Measurements from ENCODE around the gene TCF4.

Gene TCF4

GRCh38 chr18:55307505-55307904 lies 280.5 kb downstream of the TCF4 start:
- peak overlapping the region; percentile 41; the same call in 1 of the 2 replicates for H3K4me3 ChIP-seq (ENCODE audit: low read depth, low read length)
- no peak for DNase-seq (ENCODE audit: low read depth)
- no peak for TF ChIP-seq CTCF (IDR thresholded peaks at IDR 0.05; ENCODE audit: low read depth, low read length, missing control alignments)

- no peak for DNase-seq (ENCODE audit: low read depth)
- no peak overlapping the region; the same call in 1 of the 2 replicates for H3K4me3 ChIP-seq (ENCODE audit: low read depth, low read length)
- no peak for TF ChIP-seq CTCF (IDR thresholded peaks at IDR 0.05; ENCODE audit: low read depth, low read length, missing control alignments)
These were observed 281.5 kb downstream of the TCF4 start for GRCh38 chr18:55306359-55307024.

- no peak overlapping the region for H3K4me3 ChIP-seq (ENCODE audit: low read depth, low read length)
- TF ChIP-seq CTCF (IDR thresholded peaks at IDR 0.05; ENCODE audit: low read depth, low read length, missing control alignments), result no peak
These were observed 285.7 kb downstream of the TCF4 start for GRCh38 chr18:55302167-55302833.

GRCh38 chr18:55301824-55302166 lies 286.2 kb downstream of the TCF4 start:
- DNase-seq (ENCODE audit: low read depth), result no peak
- no peak overlapping the region for H3K4me3 ChIP-seq (ENCODE audit: low read depth, low read length)
- TF ChIP-seq CTCF (IDR thresholded peaks at IDR 0.05; ENCODE audit: low read depth, low read length, missing control alignments), result no peak

More at GRCh38 chr18:55302167-55302833, 285.7 kb downstream of the TCF4 start:
- DNase-seq (ENCODE audit: low read depth), result no peak

GRCh38 chr18:55300936-55301531 lies 287.0 kb downstream of the TCF4 start:
- H3K4me3 ChIP-seq (ENCODE audit: low read depth, low read length), result no peak overlapping the region
- no peak for DNase-seq (ENCODE audit: low read depth)
- no peak for TF ChIP-seq CTCF (IDR thresholded peaks at IDR 0.05; ENCODE audit: low read depth, low read length, missing control alignments)

- H3K4me3 ChIP-seq (ENCODE audit: low read depth, low read length), result no peak overlapping the region
- no peak for DNase-seq (ENCODE audit: low read depth)
- no peak for TF ChIP-seq CTCF (IDR thresholded peaks at IDR 0.05; ENCODE audit: low read depth, low read length, missing control alignments)
These were observed 287.5 kb downstream of the TCF4 start for GRCh38 chr18:55300421-55300935.
